Right lung (tissue), 5 donors: ENCODE measurements around the gene TSPAN31. TPM values are rescaled to one million over a fixed set of nuclear protein-coding genes. Genes with fewer than 3 reads are reported as not detected.

Experiments used
- DNase-seq, 2 donors: peaks; one replicate each; pipeline ENCODE4 v3.0.0-alpha.2; 2013
- polyA plus RNA-seq, 5 donors: library from polyadenylated mRNA; unstranded; fragments of 120-200 nt; gene quantifications; one replicate each; pipeline versions ENCODE4 v1.2.1 to v1.2.3, GENCODE V29; 2013; ENCODE audit warnings: inconsistent platforms in 1 of 5, low replicate concordance in 1 of 5; ENCODE audit not compliant: insufficient read length in 5 of 5, insufficient read depth in 1 of 5

TSPAN31 gene
- polyA plus RNA-seq, 5 donors = 68.8 to 94.6 (median 79.4) TPM

GRCh38 chr12:57781244-57781643, 36.4 kb downstream of the TSPAN31 start:
- no peak for DNase-seq

- DNase-seq = no peak
Measured at GRCh38 chr12:57781801-57782200, 37.0 kb downstream of the TSPAN31 start.

- no peak for DNase-seq
Measured at GRCh38 chr12:57782243-57782607, 37.4 kb downstream of the TSPAN31 start.

- DNase-seq = peak; percentile 89 to 92
Measured at GRCh38 chr12:57782608-57783465, 38.0 kb downstream of the TSPAN31 start, which contains the start of gene TSFM. TSS of gene TSFM (plus strand) at chr12:57782787. CDS start at chr12:57782802, 15 bp downstream.

- no peak for DNase-seq
Measured at GRCh38 chr12:57783466-57783801, 38.6 kb downstream of the TSPAN31 start.

GRCh38 chr12:57783861-57784260, 39.0 kb downstream of the TSPAN31 start:
- no peak for DNase-seq

- no peak for DNase-seq
Measured at GRCh38 chr12:57793920-57794319, 49.1 kb downstream of the TSPAN31 start.

- no peak for DNase-seq
Measured at GRCh38 chr12:57795354-57795753, 50.5 kb downstream of the TSPAN31 start.

GRCh38 chr12:57796996-57797395, 52.2 kb downstream of the TSPAN31 start:
- DNase-seq = no peak

- DNase-seq = no peak
Measured at GRCh38 chr12:57797933-57798332, 53.1 kb downstream of the TSPAN31 start.

Other genes starting within 250 kb of the TSPAN31 start
- 10 to 100 TPM; 18.1 to 26.4 (median 19.2) TPM for gene DDIT3, start 224.5 kb upstream of the TSPAN31 start, polyA plus RNA-seq
- 10 to 100 TPM; 55.7 to 78.7 (median 72.7) TPM for gene MBD6, start 222.2 kb upstream of the TSPAN31 start, polyA plus RNA-seq
- 100 to 1,000 TPM; 149 to 169 (median 154) TPM for gene DCTN2, start 197.8 kb upstream of the TSPAN31 start, polyA plus RNA-seq
- gene KIF5A, start 195.0 kb upstream of the TSPAN31 start, polyA plus RNA-seq = 1 to 10 TPM; 4.6 to 6.1 (median 5.1) TPM
- 10 to 100 TPM; 18.1 to 22.8 (median 20.1) TPM for gene PIP4K2C, start 153.8 kb upstream of the TSPAN31 start, polyA plus RNA-seq
- 10 to 100 TPM; 52.7 to 65.6 (median 61.0) TPM for gene DTX3, start 140.2 kb upstream of the TSPAN31 start, polyA plus RNA-seq
- gene ARHGEF25, start 133.6 kb upstream of the TSPAN31 start, polyA plus RNA-seq = 10 to 100 TPM; 38.6 to 50.4 (median 46.4) TPM
- 1 to 10 TPM in 4 of 5 donors, under 1 TPM in 1; 0.82 to 1.7 (median 1.6) TPM for gene B4GALNT1, start 111.8 kb upstream of the TSPAN31 start, polyA plus RNA-seq
- 100 to 1,000 TPM; 194 to 241 (median 220) TPM for gene OS9, start 50.9 kb upstream of the TSPAN31 start, polyA plus RNA-seq
- 1 to 10 TPM in 1 of 5 donors, under 1 TPM in 4; 0.27 to 1.1 (median 0.61) TPM for gene AGAP2, start 6.3 kb upstream of the TSPAN31 start, polyA plus RNA-seq
- 100 to 1,000 TPM; 221 to 296 (median 246) TPM for gene CDK4, start 7.3 kb downstream of the TSPAN31 start, polyA plus RNA-seq
- 10 to 100 TPM; 15.6 to 22.5 (median 19.9) TPM for gene MARCHF9, start 10.1 kb downstream of the TSPAN31 start, polyA plus RNA-seq
- gene CYP27B1, start 22.0 kb downstream of the TSPAN31 start, polyA plus RNA-seq = 1 to 10 TPM in 4 of 5 donors, under 1 TPM in 1; 0.99 to 2.5 (median 1.5) TPM
- 10 to 100 TPM; 26.2 to 41.1 (median 31.3) TPM for gene METTL1, start 27.1 kb downstream of the TSPAN31 start, polyA plus RNA-seq
- 10 to 100 TPM; 15.6 to 18.6 (median 17.2) TPM for gene EEF1AKMT3, start 27.6 kb downstream of the TSPAN31 start, polyA plus RNA-seq
- 10 to 100 TPM; 24.1 to 37.1 (median 35.6) TPM for gene TSFM, start 37.7 kb downstream of the TSPAN31 start, polyA plus RNA-seq
- 10 to 100 TPM; 10.8 to 18.6 (median 15.7) TPM for gene AVIL, start 73.7 kb downstream of the TSPAN31 start, polyA plus RNA-seq
- gene CTDSP2, start 101.7 kb downstream of the TSPAN31 start, polyA plus RNA-seq = 100 to 1,000 TPM; 256 to 312 (median 291) TPM
- gene ATP23, start 196.5 kb downstream of the TSPAN31 start, polyA plus RNA-seq = 10 to 100 TPM in 3 of 5 donors, 1 to 10 TPM in 2; 7.2 to 13.9 (median 11.4) TPM